Limb (tissue), 2 donors: Measurements from ENCODE around the gene GAL3ST3.
A peak's percentile ranks its signal among the peaks of the same experiment; 100 is the strongest.
"Not testable (repeated sequence)": the region's sequence is repeated elsewhere in the genome, so short reads cannot be mapped to it uniquely, and the experiment has no call there.

Experiments
- DNase-seq, 2 donors: peaks; one replicate each; pipeline ENCODE4 v3.0.0-alpha.2; 2016; ENCODE audit errors: extremely low spot score in 2 of 2

The GAL3ST3 gene

GRCh38 chr11:66013762-66014100 is 35.2 kb downstream of the GAL3ST3 start:
- DNase-seq, result no peak

GRCh38 chr11:66012946-66013761 is 35.8 kb downstream of the GAL3ST3 start:
- DNase-seq, result no peak

GRCh38 chr11:66012371-66012945 is 36.5 kb downstream of the GAL3ST3 start:
- no peak for DNase-seq

- DNase-seq, result no peak
Measured at GRCh38 chr11:66011785-66012303, 37.1 kb downstream of the GAL3ST3 start, which contains the start of gene CST6. TSS of gene CST6 (plus strand) at chr11:66012008. CDS start at chr11:66012045, 37 bp downstream.

GRCh38 chr11:66011239-66011784 is 37.6 kb downstream of the GAL3ST3 start:
- DNase-seq, result no peak

GRCh38 chr11:66010036-66010435 is 38.9 kb downstream of the GAL3ST3 start:
- DNase-seq, result not testable (repeated sequence)

GRCh38 chr11:66008468-66009101 is 40.4 kb downstream of the GAL3ST3 start:
- no peak for DNase-seq

- DNase-seq, result no peak
Measured at GRCh38 chr11:66008095-66008467, 40.9 kb downstream of the GAL3ST3 start.

GRCh38 chr11:66007201-66007634 is 41.7 kb downstream of the GAL3ST3 start:
- no peak for DNase-seq

GRCh38 chr11:66006891-66007176 is 42.1 kb downstream of the GAL3ST3 start:
- DNase-seq, result no peak

- DNase-seq, result no peak
Measured at GRCh38 chr11:66006134-66006890, 42.6 kb downstream of the GAL3ST3 start.

GRCh38 chr11:66004186-66004585 is 44.8 kb downstream of the GAL3ST3 start:
- DNase-seq, result no peak

GRCh38 chr11:66003291-66003690 is 45.7 kb downstream of the GAL3ST3 start:
- DNase-seq, result no peak

GRCh38 chr11:66002648-66003225 is 46.2 kb downstream of the GAL3ST3 start:
- peak in 1 of 2 donors; percentile 26 for DNase-seq

GRCh38 chr11:66001942-66002647 is 46.9 kb downstream of the GAL3ST3 start, which contains the start of the genes BANF1 and EIF1AD:
TSS of gene BANF1 (plus strand) at chr11:66002503. CDS start at chr11:66003251, 748 bp downstream.
TSS of gene EIF1AD (minus strand) at chr11:66002157. CDS start at chr11:66000389, 1,768 bp downstream.
- DNase-seq, result peak; percentile 95 to 98

GRCh38 chr11:65997286-65997685 is 51.7 kb downstream of the GAL3ST3 start:
- DNase-seq, result no peak

GRCh38 chr11:65992056-65992455 is 56.9 kb downstream of the GAL3ST3 start:
- DNase-seq, result no peak
